HG02642 (cell line): Measurements from ENCODE around the gene GRB10.

Experiments
- ATAC-seq: cut with Tn5 transposase; IDR thresholded peaks from one replicate; pipeline ENCODE4 v1.9.1; 2021; ENCODE audit warnings: mild to moderate bottlenecking; ENCODE audit not compliant: unreplicated experiment, poor library complexity

GRB10 gene

DNA sequence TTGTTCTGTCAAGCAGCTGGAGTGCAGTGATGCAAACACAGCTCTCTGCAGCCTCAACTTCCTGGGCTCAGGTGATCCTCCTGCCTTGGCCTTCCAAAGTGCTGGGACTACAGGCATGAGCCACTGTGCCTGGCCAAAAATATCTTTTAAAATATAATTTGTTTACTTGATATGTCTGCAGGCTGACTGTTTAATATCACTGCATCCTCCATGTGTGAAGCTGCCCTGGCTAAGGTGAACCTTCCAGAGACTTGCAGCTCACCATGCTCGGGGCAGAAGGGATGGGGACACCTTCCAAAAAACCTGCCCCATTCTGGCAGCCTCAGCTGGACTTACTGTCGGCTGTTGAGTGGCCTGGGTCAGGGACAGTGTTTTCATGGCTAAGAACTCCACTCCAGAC, 159.9 kb downstream of the GRB10 start:
- ATAC-seq = no peak

DNA sequence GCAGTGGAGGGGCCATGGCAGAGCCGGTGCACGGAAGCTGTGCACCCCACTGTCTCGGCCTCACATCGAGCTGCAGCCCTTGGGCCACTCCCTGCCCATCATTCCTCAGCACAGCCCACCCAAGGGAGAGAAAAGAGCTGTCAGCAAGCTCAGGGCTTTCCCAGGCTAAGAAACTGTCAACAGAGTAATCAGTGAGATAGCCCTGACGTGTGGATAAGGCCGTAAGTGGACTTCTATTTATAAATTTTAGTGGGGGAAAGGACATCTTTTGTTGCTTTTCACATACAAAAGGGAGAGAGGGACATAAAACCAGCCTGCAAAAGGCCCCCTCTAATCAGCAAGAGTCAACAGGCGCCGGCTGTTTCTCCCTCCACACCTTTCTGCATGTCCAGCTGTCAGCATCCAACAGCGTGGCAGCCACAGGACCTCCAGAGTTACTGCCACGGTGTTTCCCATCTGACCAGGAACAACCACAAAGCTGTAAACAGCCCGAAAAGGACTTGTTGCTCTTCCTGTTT, 160.7 kb downstream of the GRB10 start:
- no peak for ATAC-seq

GRCh38 chr7:50621206-50621605, 161.5 kb downstream of the GRB10 start:
- no peak for ATAC-seq

GRCh38 chr7:50620433-50620832, 162.3 kb downstream of the GRB10 start:
- ATAC-seq = no peak

DNA sequence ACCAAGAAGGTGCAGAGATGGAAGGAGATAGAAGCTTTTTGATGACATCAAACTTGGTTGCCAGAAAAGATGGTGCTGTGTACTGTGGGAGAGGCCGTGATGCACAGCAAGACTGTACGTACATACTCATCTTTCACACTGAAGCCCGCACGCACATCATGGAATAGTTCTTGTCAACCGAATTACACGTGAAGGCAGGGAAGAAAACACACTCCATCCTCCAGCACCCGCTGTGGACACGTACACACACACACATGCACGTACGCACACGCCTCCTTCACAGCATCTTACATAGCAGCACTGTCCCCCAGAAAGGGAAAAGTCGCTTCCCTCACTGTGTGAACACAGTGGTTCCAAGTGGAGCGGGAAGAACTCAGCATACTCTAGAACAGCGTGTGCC, 163.0 kb downstream of the GRB10 start:
- ATAC-seq = no peak

DNA sequence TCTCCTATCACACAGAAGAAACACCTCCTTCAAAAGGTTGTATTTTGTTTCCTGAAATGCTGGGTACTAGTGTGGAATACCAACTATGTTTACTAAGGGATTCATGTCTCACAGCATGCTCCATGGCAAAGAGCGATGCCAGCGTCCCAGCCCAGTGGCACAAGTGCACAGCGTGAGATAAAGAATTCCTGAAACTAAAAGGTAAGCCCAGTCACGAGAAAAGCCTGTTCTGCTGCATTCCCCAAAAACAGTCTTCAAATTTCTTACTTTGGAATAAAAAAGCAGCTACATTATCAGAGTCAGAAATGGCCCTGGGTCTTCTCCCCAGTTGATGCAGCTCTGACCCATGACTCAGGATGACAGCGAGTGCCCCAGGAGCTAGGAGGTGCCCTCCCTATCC, 164.4 kb downstream of the GRB10 start:
- ATAC-seq = no peak

- ATAC-seq = no peak
These were observed 167.1 kb downstream of the GRB10 start for GRCh38 chr7:50615519-50616080.

- no peak for ATAC-seq
These were observed 167.8 kb downstream of the GRB10 start for GRCh38 chr7:50614721-50615518.

DNA sequence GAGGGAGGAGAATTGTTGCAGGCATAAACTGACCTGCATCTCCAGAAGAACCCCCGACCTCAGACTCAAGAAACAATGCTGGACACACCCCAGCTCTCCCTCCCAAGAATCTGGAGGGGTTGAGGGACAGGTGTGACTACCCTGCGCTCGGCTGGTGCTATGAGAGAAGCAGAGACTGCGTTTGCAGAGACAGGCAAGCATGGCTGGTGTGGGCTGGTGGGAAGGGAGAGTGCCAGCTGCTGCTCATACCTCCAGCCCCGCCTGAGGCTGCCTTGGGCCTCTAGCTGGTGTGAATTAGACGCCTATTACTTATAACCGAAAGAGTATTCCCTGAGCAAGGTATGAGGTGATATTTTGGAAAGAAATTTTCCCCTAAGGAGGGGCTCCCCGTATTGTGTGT, 169.2 kb downstream of the GRB10 start:
- ATAC-seq = no peak

GRCh38 chr7:50612704-50613103, 170.0 kb downstream of the GRB10 start:
- no peak for ATAC-seq

DNA sequence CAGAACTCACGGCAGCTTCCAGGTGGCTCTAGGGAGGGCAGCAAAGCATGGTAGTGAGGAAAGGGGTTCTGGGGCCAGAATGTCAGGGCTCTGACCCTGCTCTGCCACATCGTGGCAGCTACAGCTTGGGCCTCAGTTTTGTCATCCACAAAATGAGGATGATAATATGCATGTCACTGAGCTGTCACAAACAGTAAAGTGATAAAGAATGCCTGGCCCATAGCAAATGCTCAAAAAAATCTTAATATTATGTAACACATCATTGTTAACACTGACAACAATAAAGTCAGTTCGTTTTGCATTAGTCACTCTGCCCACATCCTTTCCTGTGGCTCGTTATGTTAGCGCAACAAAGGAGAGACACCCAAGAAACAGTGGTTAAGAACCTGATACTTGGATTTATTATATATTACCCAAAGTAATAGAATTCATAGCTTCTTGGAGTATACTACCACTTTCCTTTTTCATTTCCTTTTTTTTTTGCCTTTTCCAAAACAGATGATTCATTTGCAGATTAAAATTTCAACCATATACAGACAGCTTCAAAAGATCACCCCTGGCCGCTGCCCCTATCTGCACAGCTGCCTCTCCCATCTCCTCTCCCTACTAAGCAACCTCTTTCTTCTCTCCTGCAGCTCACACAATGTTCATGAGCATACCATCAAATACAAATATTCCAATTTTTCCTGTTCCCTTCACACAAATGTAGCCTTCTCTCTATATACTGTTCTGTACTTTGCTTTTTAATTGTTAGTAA, 172.0 kb downstream of the GRB10 start:
- ATAC-seq = no peak

DNA sequence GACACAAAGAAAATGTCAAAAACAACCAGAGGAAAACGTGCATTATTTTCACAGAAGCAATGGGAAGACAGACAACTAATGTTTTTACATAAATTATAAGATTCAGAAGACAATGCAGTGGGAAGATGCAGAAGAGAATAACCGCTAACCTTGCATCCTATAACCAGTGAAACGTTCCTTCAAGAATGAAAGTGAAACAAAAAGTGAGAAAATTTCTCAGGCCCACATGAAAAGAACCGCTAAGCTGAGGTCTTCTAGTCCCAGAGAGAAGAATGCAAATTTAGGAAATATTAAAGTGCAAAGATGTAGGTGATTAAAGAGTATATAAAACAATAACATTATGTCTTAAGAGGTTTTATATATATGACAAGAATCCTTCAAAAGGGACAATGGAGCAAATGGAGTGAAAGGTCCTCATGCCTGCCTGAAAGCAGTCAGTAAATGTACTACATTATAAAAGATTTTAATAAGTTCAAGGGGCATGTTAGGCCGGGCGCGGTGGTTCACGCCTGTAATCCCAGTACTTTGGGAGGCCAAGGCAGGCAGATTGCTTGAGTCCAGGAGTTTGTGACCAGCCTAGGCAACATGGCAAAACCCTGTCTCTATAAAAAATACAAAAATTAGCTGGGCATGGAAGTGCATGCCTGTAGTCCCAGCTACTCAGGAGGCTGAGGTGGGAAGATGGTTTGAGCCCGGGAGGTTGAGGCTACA, 174.3 kb downstream of the GRB10 start:
- ATAC-seq = no peak

DNA sequence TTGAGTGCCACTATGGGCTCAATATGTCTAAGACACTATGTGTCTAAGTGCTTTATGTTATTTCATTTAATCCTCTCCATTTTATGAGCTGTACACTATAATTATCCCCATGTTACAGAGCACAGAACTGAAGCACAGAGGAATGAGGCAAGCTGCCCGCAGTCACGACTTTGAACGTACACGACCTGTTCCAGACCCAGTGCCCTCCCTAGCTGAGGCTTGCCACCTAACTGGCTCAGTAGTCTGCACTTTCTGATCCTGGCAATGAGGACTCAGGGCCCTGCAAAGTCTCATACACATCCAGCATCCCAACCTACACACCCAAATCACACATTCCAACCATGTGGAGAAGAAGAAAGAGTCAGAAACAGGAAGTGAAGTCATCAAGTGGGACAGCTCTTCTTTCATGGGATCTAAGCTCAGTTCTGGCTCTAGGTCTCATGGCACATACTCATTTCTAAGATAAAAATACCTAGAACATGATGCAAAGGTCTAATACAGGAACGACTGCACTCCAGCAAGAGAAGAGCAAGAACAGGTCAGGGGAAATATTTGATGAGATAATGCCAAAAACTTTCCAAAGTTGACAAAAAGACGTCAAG, 175.1 kb downstream of the GRB10 start:
- ATAC-seq = no peak

GRCh38 chr7:50605059-50605458, 177.6 kb downstream of the GRB10 start:
- no peak for ATAC-seq

- ATAC-seq = no peak
These were observed 179.4 kb downstream of the GRB10 start for GRCh38 chr7:50603287-50603686.

DNA sequence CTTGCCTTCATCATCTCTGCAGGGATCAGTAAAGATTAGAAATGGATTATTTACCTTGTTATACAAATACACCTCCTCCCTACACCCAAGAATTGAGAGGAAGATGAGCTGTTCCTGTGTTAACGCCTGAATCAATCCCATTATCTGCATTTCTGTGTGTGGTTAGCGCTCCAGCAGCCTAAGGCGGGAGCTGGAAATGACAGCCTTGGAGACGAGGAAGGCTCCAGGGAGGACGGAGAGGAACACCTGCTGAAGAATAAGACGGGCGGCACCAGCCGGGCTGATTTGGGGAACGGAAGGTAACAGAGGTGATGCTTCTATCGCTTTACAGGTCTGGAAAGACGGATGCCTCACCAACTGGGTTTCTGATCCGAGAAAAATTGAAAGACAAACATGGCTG, 183.3 kb downstream of the GRB10 start:
- ATAC-seq = no peak

GRCh38 chr7:50598460-50599343, 184.0 kb downstream of the GRB10 start:
- no peak for ATAC-seq

DNA sequence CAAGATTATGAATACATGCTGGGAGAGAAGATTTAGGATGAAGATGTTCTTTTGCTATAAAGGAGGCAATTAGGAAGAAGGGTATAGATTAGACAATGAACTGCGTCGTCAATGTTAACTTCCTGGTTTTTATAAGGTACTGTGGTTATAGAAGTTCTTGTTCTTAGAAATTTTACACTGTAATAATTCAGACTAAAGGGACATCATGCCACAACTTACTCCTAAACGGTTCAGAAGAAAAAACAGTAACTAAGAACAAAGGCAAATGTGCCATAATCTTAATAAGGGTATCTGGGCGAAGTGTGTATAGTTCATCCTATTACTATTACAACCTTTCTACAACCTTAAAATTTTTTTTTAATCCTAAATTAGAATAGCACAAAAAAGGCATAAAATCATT, 186.2 kb downstream of the GRB10 start:
- no peak for ATAC-seq

- ATAC-seq = no peak
These were observed 187.1 kb downstream of the GRB10 start for GRCh38 chr7:50595491-50596102.
